ENCODE data around the gene MYO16. TPM values are rescaled to one million over a fixed set of nuclear protein-coding genes. Genes with fewer than 3 reads are reported as not detected.
A peak's percentile ranks its signal among the peaks of the same experiment; 100 is the strongest.

MYO16 gene
- total RNA-seq, 1 donor = not detected

GRCh38 chr13:108919036-108919907 is 289.9 kb downstream of the MYO16 start:
- no peak overlapping the region for H3K4me3 ChIP-seq (ENCODE audit: insufficient read depth, low read length)
- H3K4me2 ChIP-seq (ENCODE audit: insufficient read depth, low read length) = no peak overlapping the region
- TF ChIP-seq CTCF (IDR thresholded peaks at IDR 0.05; ENCODE audit: extremely low read depth, low read depth, low read length) = no peak
- H3K4me1 ChIP-seq (ENCODE audit: insufficient read depth, low read length) = peaks cover 20% of the 10 kb centered on the region
- H4K20me1 ChIP-seq (ENCODE audit: insufficient read depth, low read length) = no peaks in the 10 kb centered on the region
- no peak overlapping the region for H3K27ac ChIP-seq (ENCODE audit: low read depth, low read length)
- peak; percentile 58 for DNase-seq (ENCODE audit: insufficient read length, low spot score, missing footprints)
- no peaks in the 10 kb centered on the region for H3K9me3 ChIP-seq (ENCODE audit: low read depth, low read length)
- no peaks in the 10 kb centered on the region for H3K27me3 ChIP-seq (ENCODE audit: insufficient read depth, low read length)
- no peaks in the 10 kb centered on the region for H3K36me3 ChIP-seq (ENCODE audit: insufficient read depth, low read length)
- H2AFZ ChIP-seq (ENCODE audit: low read length) = no peak overlapping the region
- no peaks in the 10 kb centered on the region for H3K79me2 ChIP-seq (ENCODE audit: insufficient read depth, low read length)

DNA sequence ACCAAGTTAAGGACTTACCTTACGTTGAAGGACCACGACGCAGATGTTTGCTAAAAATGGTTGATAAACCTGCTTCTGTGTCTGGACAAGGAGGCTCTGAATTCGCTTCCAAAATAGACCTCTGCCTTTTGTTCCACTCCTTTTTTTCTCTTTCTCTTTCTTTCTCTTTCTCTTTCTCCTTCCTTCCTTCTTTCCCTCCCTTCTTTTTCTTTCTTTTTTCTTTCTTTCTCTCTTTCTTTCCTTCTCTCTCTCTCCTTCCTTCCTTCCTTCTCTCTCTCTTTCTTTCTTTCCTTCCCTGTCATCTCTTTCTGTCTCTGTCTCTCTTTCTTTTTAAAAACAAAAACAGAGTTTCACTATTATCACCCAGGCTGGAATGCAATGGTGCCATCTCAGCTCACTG is 290.7 kb downstream of the MYO16 start:
- no peaks in the 10 kb centered on the region for H3K36me3 ChIP-seq (ENCODE audit: insufficient read depth, low read length)
- no peak for TF ChIP-seq CTCF (IDR thresholded peaks at IDR 0.05; ENCODE audit: extremely low read depth, low read depth, low read length)
- no peaks in the 10 kb centered on the region for H3K27me3 ChIP-seq (ENCODE audit: insufficient read depth, low read length)
- no peak overlapping the region for H3K27ac ChIP-seq (ENCODE audit: low read depth, low read length)
- DNase-seq (ENCODE audit: insufficient read length, low spot score, missing footprints) = no peak
- H3K4me3 ChIP-seq (ENCODE audit: insufficient read depth, low read length) = no peak overlapping the region
- no peaks in the 10 kb centered on the region for H3K79me2 ChIP-seq (ENCODE audit: insufficient read depth, low read length)
- no peaks in the 10 kb centered on the region for H4K20me1 ChIP-seq (ENCODE audit: insufficient read depth, low read length)
- peaks cover 15% of the 10 kb centered on the region for H3K4me1 ChIP-seq (ENCODE audit: insufficient read depth, low read length)
- no peaks in the 10 kb centered on the region for H3K9me3 ChIP-seq (ENCODE audit: low read depth, low read length)
- no peak overlapping the region for H2AFZ ChIP-seq (ENCODE audit: low read length)
- no peak overlapping the region for H3K4me2 ChIP-seq (ENCODE audit: insufficient read depth, low read length)

DNA sequence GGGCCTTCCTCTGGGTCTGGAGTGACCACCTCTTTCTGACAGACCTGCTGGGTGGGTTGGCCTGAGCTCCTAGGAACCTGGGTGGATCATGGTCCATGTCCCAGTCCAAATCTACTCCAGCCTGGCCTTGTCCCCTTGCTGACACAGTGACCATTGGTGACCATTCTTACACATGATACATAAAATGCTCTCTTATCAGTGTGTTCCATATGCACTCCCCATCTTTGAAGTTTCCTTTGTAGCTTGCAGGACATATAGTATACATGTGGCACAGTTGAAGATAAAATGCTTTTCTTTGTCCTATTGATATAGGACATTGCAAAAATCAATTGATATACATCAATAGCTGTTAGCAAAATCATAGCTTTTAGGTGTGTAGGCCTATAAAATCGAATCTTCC is 291.8 kb downstream of the MYO16 start:
- TF ChIP-seq CTCF (IDR thresholded peaks at IDR 0.05; ENCODE audit: extremely low read depth, low read depth, low read length) = no peak

GRCh38 chr13:108922108-108922507 is 292.7 kb downstream of the MYO16 start:
- no peak overlapping the region for H3K27ac ChIP-seq (ENCODE audit: low read depth, low read length)
- H3K4me1 ChIP-seq (ENCODE audit: insufficient read depth, low read length) = peaks cover 4% of the 10 kb centered on the region
- TF ChIP-seq CTCF (IDR thresholded peaks at IDR 0.05; ENCODE audit: extremely low read depth, low read depth, low read length) = no peak
- no peaks in the 10 kb centered on the region for H3K9me3 ChIP-seq (ENCODE audit: low read depth, low read length)
- no peak overlapping the region for H3K4me3 ChIP-seq (ENCODE audit: insufficient read depth, low read length)
- no peaks in the 10 kb centered on the region for H3K27me3 ChIP-seq (ENCODE audit: insufficient read depth, low read length)
- no peaks in the 10 kb centered on the region for H3K36me3 ChIP-seq (ENCODE audit: insufficient read depth, low read length)
- DNase-seq (ENCODE audit: insufficient read length, low spot score, missing footprints) = peak; percentile 70
- no peak overlapping the region for H3K4me2 ChIP-seq (ENCODE audit: insufficient read depth, low read length)
- H2AFZ ChIP-seq (ENCODE audit: low read length) = no peak overlapping the region
- no peaks in the 10 kb centered on the region for H3K79me2 ChIP-seq (ENCODE audit: insufficient read depth, low read length)
- no peaks in the 10 kb centered on the region for H4K20me1 ChIP-seq (ENCODE audit: insufficient read depth, low read length)

More for the DNA sequence above, 291.8 kb downstream of the MYO16 start:
- Histone ChIP-seq H4K20me1 (ENCODE audit: insufficient read depth, low read length) (no peaks in the 10 kb centered on the region), H3K4me3 (ENCODE audit: insufficient read depth, low read length) (no peak overlapping the region), H3K9me3 (ENCODE audit: low read depth, low read length) (no peaks in the 10 kb centered on the region), H3K27ac (ENCODE audit: low read depth, low read length) (no peak overlapping the region), H3K4me1 (ENCODE audit: insufficient read depth, low read length) (peaks cover 4% of the 10 kb centered on the region), H2AFZ (ENCODE audit: low read length) (no peak overlapping the region), H3K4me2 (ENCODE audit: insufficient read depth, low read length) (no peak overlapping the region), H3K36me3 (ENCODE audit: insufficient read depth, low read length) (no peaks in the 10 kb centered on the region), H3K27me3 (ENCODE audit: insufficient read depth, low read length) (no peaks in the 10 kb centered on the region), H3K79me2 (ENCODE audit: insufficient read depth, low read length) (no peaks in the 10 kb centered on the region)
- DNase-seq (ENCODE audit: insufficient read length, low spot score, missing footprints) = no peak

Data from osteoblast (primary cell).